Heart left ventricle (tissue), 13 donors: ENCODE measurements around the gene AHCYL1.

Experiments used
- CTCF ChIP-seq, 12 donors: fragments of 200-600 bp; sonication (generic) in 4 of 12; IDR thresholded peaks; one replicate each; pipeline versions ENCODE4 v1.5.0 to v1.8.0; 2018 to 2022; ENCODE audit warnings: antibody characterized with exemption in 12 of 12, mild to moderate bottlenecking in 5 of 12
- POLR2A ChIP-seq, 2 donors: fragments of 450-650 bp; IDR thresholded peaks; one replicate each; pipeline ENCODE4 v1.6.1; 2017; ENCODE audit warnings: antibody characterized with exemption in 2 of 2, mild to moderate bottlenecking in 2 of 2, moderate library complexity in 2 of 2
- donor health status: ischemic (EF 13 %, LVEDD 7.1; RV severe dilation, severe dysfunction).
- donor health status: DM: no; HTN: yes; CAD: no.
- donor health status: DM: no; HTN: no; CAD: no.
- donor health status: ischemic (EF 25% LVEDD 6.9; RV normal size, moderate dysfunction).
- donor health status: ischemic (EF 25% LVEDD 5.7; RV mildly dilated, moderate dysfunction).
- donor health status: ischemic (EF 35%, LVEDD 5.7; RV mildly dilated, moderate dysfunction).
- donor health status: nonischemic (EF 11% LVEDD 7.7; RV severe dilation, severe dysfunction).
- donor health status: DM: yes; HTN: yes; CAD: no.
- donor health status: PGD.
- donor health status: ischemic (EF 29% LVEDD 5.4; RV normal size, mild dysfunction).
- donor health status: nonischemic (EF 23%, LVEDD 6.1; RV moderate dilation, normal function).

- TF ChIP-seq CTCF (IDR thresholded peaks at IDR 0.05) (no peak), POLR2A (IDR thresholded peaks at IDR 0.05) (no peak)
Observed at GRCh38 chr1:110047463-110047862, 62.9 kb downstream of the AHCYL1 start.
